ENCODE results near the gene KIAA1586.
"Not testable (repeated sequence)": the region's sequence is repeated elsewhere in the genome, so short reads cannot be mapped to it uniquely, and the experiment has no call there.

The KIAA1586 gene

GRCh38 chr6:57047257-57047585, 728 bp downstream of the KIAA1586 start:
- not testable (repeated sequence) for DNase-seq

- DNase-seq, result not testable (repeated sequence)
Observed at GRCh38 chr6:57047859-57048258, 1.4 kb downstream of the KIAA1586 start.

- no peak for DNase-seq
Observed at GRCh38 chr6:57048577-57048976, 2.1 kb downstream of the KIAA1586 start.

- no peak for DNase-seq
Observed at GRCh38 chr6:57063847-57064246, 17.4 kb downstream of the KIAA1586 start.

- DNase-seq, result no peak
Observed at GRCh38 chr6:57064809-57065208, 18.3 kb downstream of the KIAA1586 start.

GRCh38 chr6:57068061-57068460, 21.6 kb downstream of the KIAA1586 start:
- DNase-seq, result no peak

- no peak for DNase-seq
Observed at GRCh38 chr6:57069228-57069627, 22.7 kb downstream of the KIAA1586 start.

DNA sequence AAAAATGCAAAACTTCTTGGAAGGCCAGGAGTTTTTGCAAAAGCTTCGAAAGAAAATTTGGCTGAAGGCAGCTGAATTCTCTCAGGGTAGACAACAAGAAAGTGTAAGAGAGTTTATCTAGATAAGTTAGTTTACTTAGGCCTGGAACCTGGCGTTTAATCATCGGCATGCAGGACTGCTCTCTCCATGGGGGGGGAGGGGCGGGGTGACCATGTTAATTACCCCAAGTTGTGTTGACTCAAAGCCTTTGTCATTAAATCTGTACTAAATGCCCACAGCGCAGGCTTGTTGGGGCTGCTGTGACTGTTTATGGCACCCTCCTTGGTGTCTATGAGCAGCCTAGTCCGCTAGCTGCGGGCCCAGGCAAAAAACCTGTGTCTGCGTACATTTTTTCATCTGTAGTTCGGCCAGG, 23.4 kb downstream of the KIAA1586 start:
- DNase-seq, result no peak

DNA sequence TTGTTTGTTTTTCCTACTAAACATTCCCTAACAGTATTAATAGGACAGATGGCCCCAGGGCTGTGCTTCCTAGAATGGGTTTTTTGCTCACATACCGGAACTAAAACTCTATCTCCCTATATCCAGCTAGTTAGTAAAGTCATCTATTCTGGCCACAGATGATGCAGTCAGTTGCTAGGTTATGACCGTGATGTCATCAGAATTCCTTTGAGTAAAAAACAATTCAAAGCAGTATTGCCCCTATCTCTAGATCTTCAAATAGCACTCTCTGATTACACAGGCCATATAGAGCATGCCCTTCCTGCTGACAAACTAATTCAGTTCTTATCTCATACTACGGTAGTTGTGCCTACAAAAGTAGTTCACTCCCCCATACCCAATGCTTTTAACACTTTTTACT, 25.6 kb downstream of the KIAA1586 start:
- no peak for DNase-seq

- DNase-seq, result no peak
Observed at GRCh38 chr6:57074383-57074782, 27.9 kb downstream of the KIAA1586 start.

DNA sequence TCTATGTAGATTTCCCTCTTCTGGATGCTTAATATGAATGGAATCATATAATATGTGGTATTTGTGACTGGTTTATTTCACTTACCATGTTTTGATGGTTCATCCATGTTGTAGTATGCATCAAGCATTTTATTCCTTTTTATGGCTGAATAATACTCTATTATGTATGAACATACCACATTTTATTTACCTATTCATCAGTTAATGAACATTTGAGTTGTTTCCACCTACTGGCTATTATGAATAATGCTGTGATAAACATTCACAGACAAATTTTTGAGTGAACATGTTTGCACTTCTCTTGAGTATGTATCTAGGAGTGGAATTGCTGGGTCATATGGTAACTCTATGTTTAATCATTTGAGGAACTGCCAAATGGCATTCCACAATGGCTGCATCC, 28.6 kb downstream of the KIAA1586 start:
- no peak for DNase-seq

DNA sequence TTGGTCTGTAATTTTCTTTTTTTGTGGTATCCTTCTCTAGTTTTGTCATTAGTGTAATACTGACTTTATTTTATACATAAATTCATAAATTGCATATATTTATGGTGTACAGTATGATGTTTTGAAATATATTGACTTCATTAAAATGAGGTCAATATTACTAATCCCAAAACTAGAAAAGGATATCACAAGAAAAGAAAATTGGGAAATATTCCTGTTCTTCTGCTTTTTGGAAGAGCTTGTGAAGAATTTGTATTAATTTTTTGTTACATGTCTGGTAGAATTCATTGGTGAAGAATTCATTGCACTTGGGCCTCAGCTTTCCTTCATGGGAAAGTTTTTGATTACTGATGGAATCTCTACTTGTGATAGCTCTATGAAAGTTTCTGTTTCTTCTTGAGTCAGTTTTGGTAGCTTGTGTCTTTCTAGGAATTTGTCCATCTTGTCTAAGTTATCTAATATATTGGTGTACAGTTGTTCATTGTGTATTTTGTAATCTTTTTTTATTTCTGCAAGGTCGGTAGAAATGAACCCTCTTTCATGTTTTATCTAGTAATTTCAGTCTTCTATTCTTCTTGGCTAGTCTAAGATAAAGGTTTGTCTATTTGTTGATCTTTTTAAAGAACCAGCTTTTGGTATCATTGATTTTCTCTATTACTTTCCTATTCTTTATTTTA, 32.2 kb downstream of the KIAA1586 start:
- no peak for DNase-seq

DNA sequence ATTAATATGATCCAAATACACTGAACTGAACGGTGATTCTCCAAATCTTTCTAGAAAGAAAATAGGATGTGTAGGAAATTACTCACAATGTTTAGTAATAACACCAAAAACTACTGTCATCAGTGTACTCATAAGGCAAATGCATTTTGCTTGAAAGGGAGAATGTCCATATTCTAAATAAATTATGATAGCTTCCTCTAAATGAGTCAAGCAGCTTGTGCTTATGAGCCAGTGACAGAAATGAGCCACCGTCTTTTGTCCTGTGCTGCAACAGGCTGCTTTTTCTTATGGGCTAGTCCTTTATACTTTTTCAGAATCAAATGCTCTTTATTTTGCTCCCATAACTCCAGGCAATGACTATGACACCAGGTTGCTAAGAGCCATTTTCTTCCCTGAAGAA, 39.0 kb downstream of the KIAA1586 start:
- DNase-seq, result no peak

DNA sequence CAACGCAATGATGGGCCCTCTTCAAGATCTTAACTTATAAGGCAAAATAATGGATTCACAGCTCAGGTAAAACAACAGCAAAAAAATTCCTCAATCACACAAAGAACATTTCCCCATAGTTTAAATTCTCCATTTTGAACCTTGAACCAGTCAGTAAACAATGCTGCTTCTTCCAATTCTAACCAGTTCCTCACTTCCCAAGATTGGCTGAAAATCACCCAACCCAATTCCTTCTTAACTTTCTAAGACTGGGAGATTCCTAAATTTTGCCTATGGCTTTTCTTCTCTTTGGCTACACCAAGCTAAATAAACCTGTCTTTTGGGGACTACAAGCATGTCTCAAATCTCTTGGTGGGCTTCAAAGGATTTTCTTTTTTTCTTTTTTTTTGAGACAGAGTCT, 40.4 kb downstream of the KIAA1586 start:
- DNase-seq, result no peak

- no peak for DNase-seq
Observed at GRCh38 chr6:57087916-57088315, 41.4 kb downstream of the KIAA1586 start.

- no peak for DNase-seq
Observed at GRCh38 chr6:57089265-57089664, 42.8 kb downstream of the KIAA1586 start.

GRCh38 chr6:57089687-57090457, 43.4 kb downstream of the KIAA1586 start, which contains the start of gene ZNF451:
Gene ZNF451 (plus strand): TSS chr6:57090188. CDS start chr6:57090254, 66 bp downstream.
- DNase-seq, result peak; percentile 96 to 98

GRCh38 chr6:57090458-57091067, 44.1 kb downstream of the KIAA1586 start:
- not testable (repeated sequence) for DNase-seq

DNA sequence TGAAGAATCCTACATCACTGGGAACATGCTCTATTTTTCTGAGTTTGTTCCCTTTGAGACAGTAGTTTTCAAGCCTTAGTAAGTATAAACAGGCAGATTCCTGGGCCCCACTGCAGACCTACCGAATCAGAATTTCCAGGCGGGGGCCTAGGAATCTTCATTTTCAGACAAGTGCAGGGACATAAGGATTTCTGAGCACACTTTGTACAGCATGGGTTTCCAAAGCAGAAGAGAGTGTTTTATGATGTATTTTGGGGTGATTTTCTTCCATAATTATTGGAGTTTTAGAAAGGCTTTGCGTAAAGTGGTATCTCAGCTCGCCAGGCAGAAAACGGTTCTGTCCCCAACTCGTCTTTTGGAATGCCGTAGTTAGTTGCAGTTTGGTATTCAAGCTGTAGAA, 44.9 kb downstream of the KIAA1586 start:
- DNase-seq, result not testable (repeated sequence)

DNA sequence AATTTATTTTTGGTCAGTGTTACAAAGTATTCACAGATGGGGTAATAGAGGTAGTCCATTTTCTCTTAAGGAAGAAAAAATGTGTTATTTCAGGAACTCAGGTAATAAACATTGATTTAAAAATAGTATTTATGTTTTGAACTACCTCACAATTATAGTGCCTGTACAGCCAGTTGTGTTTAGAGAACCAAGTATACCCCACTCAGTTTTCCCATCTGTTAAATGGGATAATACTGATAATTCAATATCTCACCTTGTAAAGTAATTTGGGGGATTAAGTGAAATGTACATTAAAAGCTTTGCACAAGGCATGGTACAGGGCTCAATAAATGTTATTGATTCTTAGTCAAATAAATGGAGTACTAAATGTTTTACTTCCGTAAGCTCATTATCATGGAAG, 48.2 kb downstream of the KIAA1586 start:
- DNase-seq, result no peak

DNA sequence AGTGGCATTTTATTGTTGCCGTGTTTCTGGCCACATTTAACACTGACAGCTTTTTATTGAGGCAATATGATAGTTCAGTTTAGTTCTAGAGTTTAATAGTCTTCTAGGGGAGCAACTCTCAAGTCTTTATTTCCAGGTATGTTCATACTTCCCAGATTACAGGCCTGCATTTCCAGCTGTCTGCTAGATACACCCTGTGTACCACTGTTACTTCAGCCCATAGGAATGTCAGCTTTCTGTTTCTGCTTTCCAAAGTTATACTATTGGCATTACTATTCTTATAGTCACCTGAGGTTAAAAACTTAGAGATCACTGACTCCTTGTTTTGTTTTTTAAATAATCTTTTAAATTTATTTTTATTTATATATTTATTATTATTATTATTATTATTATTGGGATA, 51.1 kb downstream of the KIAA1586 start:
- no peak for DNase-seq

DNA sequence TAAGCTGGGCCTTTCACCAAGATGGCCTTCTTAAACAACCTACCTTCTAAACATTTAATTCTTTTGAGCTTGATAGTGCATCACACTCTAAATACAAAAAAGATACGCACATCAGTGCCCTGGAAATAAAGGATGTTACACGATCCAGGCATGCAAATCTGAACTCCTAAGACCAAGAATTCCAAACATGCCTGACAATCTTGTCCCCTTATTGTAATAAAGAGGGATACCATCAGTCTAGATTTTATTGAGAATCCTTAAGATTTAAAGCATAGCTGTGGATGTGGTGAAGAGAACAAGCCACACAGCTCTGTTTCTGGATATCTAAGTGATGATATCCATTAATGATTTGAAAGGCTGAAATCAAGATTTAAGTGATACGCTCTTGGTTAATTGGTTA, 56.5 kb downstream of the KIAA1586 start:
- DNase-seq, result no peak

DNA sequence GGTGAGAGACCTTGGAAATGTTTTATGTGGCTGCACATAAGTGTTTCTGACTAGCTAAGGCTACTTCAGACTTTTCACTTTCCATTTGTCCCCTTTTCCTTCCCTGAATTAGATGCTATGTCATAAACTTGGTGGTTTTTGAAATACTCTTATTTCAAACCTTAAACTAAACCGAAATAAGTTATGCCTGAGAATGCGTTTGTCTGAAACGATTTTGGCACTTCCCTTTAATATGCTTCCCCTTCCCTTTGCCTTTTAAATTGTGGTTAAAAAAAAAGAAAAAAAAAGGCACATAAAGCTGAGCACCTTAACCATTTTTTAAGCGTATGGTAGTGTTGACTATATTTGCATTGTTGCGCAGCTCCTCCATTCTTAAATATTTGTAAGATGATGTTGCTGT, 57.8 kb downstream of the KIAA1586 start:
- DNase-seq, result no peak
